GM23338 (cell line): ENCODE measurements around the gene MARCHF9. TPM values are rescaled to one million over a fixed set of nuclear protein-coding genes. Genes with fewer than 3 reads are reported as not detected.
A peak's percentile ranks its signal among the peaks of the same experiment; 100 is the strongest.

Source experiments
- ATAC-seq: fragments of 200-7000 bp; cut with Tn5 transposase; 3 replicates; pipeline ENCODE4 v1.9.1; 2020
- DNase-seq: peaks from one replicate; pipeline ENCODE4 v3.0.0-alpha.2; 2015; ENCODE audit warnings: low spot score
- H2AFZ ChIP-seq: fragments of 200-600 bp; sonication (generic); 2 replicates; pipeline ENCODE4 v1.8.0; 2016; ENCODE audit warnings: antibody characterized with exemption, mild to moderate bottlenecking, moderate library complexity
- H3F3A ChIP-seq: fragments of 200-600 bp; sonication (generic); replicated peaks from 2 replicates; pipeline ENCODE4 v1.8.0; 2017; ENCODE audit warnings: antibody characterized with exemption, mixed run types, low read depth
- H3K27ac ChIP-seq: fragments of 200-600 bp; sonication (generic); 2 replicates; pipeline ENCODE4 v1.6.1; 2016; ENCODE audit warnings: low read depth
- H3K27me3 ChIP-seq: fragments of 200-600 bp; sonication (generic); 2 replicates; pipeline ENCODE4 v1.8.0; 2016; ENCODE audit warnings: mild to moderate bottlenecking, mixed run types, moderate library complexity; ENCODE audit not compliant: insufficient read depth
- H3K36me3 ChIP-seq: fragments of 200-600 bp; sonication (generic); 2 replicates; pipeline ENCODE4 v1.8.0; 2016; ENCODE audit warnings: mild to moderate bottlenecking; ENCODE audit not compliant: insufficient read depth
- H3K4me1 ChIP-seq: fragments of 200-600 bp; sonication (generic); 2 replicates; pipeline ENCODE4 v1.8.0; 2016; ENCODE audit warnings: mild to moderate bottlenecking, moderate library complexity; ENCODE audit not compliant: insufficient read depth
- H3K4me2 ChIP-seq: fragments of 200-600 bp; sonication (generic); 2 replicates; pipeline ENCODE4 v1.7.1; 2017; ENCODE audit warnings: mixed run types
- H3K4me3 ChIP-seq: fragments of 200-600 bp; sonication (generic); 2 replicates; pipeline ENCODE4 v1.6.1; 2016; ENCODE audit warnings: mixed run types
- H3K79me2 ChIP-seq: fragments of 200-600 bp; sonication (generic); replicated peaks from 2 replicates; pipeline ENCODE4 v1.8.0; 2017; ENCODE audit warnings: mild to moderate bottlenecking; ENCODE audit not compliant: insufficient read depth
- H3K9me2 ChIP-seq: fragments of 200-600 bp; sonication (generic); 2 replicates; pipeline ENCODE4 v1.8.0; 2017; ENCODE audit not compliant: insufficient read depth
- H4K20me1 ChIP-seq: fragments of 200-600 bp; sonication (generic); replicated peaks from 2 replicates; pipeline ENCODE4 v1.8.0; 2017; ENCODE audit warnings: mild to moderate bottlenecking; ENCODE audit not compliant: insufficient read depth
- H3K27ac Mint-ChIP-seq: 2 replicates; pipeline ENCODE4 v1.8.0; 2020; ENCODE audit warnings: inconsistent platforms, mild to moderate bottlenecking, moderate library complexity, mixed read lengths
- H3K27me3 Mint-ChIP-seq: 3 replicates; pipeline ENCODE4 v1.8.0; 2022; ENCODE audit warnings: low read depth, mild to moderate bottlenecking, moderate library complexity, mixed read lengths, inconsistent platforms; ENCODE audit not compliant: insufficient read depth, poor library complexity
- H3K36me3 Mint-ChIP-seq: 3 replicates; pipeline ENCODE4 v1.8.0; 2021; ENCODE audit warnings: low read depth, mild to moderate bottlenecking, inconsistent platforms, moderate library complexity, mixed read lengths
- H3K4me1 Mint-ChIP-seq: 3 replicates; pipeline ENCODE4 v1.8.0; 2020; ENCODE audit warnings: mild to moderate bottlenecking, inconsistent platforms, mixed read lengths
- H3K4me3 Mint-ChIP-seq: 3 replicates; pipeline ENCODE4 v1.8.0; 2021; ENCODE audit warnings: moderate library complexity, mild to moderate bottlenecking, inconsistent platforms, mixed read lengths
- H3K9me3 Mint-ChIP-seq: 3 replicates; pipeline ENCODE4 v1.8.0; 2020; ENCODE audit warnings: moderate library complexity, mild to moderate bottlenecking, inconsistent platforms, mixed read lengths
- ETS1 ChIP-seq: IDR thresholded peaks from 2 replicates; pipeline ENCODE4 v1.6.1; 2016; ENCODE audit warnings: antibody characterized with exemption
- EZH2 ChIP-seq: fragments of 200-600 bp; sonication (generic); IDR thresholded peaks from one replicate; pipeline ENCODE4 v1.8.0; 2017; ENCODE audit warnings: antibody characterized with exemption, mild to moderate bottlenecking, low read depth; ENCODE audit not compliant: unreplicated experiment
- EZH2phosphoT487 ChIP-seq: fragments of 200-600 bp; sonication (generic); IDR thresholded peaks from one replicate; pipeline ENCODE4 v1.8.1; 2018; ENCODE audit warnings: antibody characterized with exemption; ENCODE audit not compliant: unreplicated experiment
- JUNB ChIP-seq: IDR thresholded peaks from one replicate; pipeline ENCODE4 v1.6.1; 2016; ENCODE audit warnings: antibody characterized with exemption; ENCODE audit not compliant: unreplicated experiment
- NANOG ChIP-seq: IDR thresholded peaks from 2 replicates; pipeline ENCODE4 v1.6.1; 2016; ENCODE audit warnings: antibody characterized with exemption, borderline replicate concordance
- POLR2AphosphoS5 ChIP-seq: IDR thresholded peaks from 2 replicates; pipeline ENCODE4 v1.6.1; 2016; ENCODE audit warnings: antibody characterized with exemption, low read depth
- STAT1 ChIP-seq: IDR thresholded peaks from one replicate; pipeline ENCODE4 v1.6.1; 2016; ENCODE audit warnings: antibody characterized with exemption; ENCODE audit not compliant: unreplicated experiment
- ZNF114 ChIP-seq: fragments of 250-450 bp; sonication (Bioruptor Pico); IDR thresholded peaks from 2 replicates; pipeline ENCODE4 v1.5.0; 2020; ENCODE audit warnings: mild to moderate bottlenecking, moderate library complexity
- ZNF331 ChIP-seq: fragments of 250-450 bp; sonication (Bioruptor Pico); IDR thresholded peaks from 2 replicates; pipeline ENCODE4 v1.5.0; 2020; ENCODE audit warnings: low read depth, mild to moderate bottlenecking, moderate library complexity
- polyA plus RNA-seq: library from polyadenylated mRNA; unstranded; fragments of >200 nt; fragmentation: Nextera tagmentation; extraction: Ambion mirVana; gene quantifications from 2 replicates; pipeline ENCODE4 v1.2.1, GENCODE V29; 2016
- total RNA-seq: library from RNA; depleted of rRNA; stranded (reverse); fragments of >200 nt; shearing (Covaris generic); gene quantifications from 2 replicates; pipeline ENCODE4 v1.2.3, GENCODE V29; 2014
- TF ChIP-seq, protein P1 (sequence below): IDR thresholded peaks from one replicate; pipeline ENCODE4 v1.6.1; 2018; ENCODE audit warnings: antibody characterized with exemption; ENCODE audit not compliant: unreplicated experiment
- TF ChIP-seq, protein P2 (sequence below), 2 experiments: fragments of 200-600 bp in 1 of 2; sonication (generic) in 1 of 2; conservative IDR thresholded peaks; 2 replicates each; pipeline versions ENCODE4 v1.5.1 to v1.6.1; 2016 to 2017; ENCODE audit warnings: antibody characterized with exemption in 2 of 2, low read depth in 2 of 2, mild to moderate bottlenecking in 2 of 2, moderate library complexity in 1 of 2

MARCHF9 gene
- total and polyA plus RNA-seq, 2 experiments from 2014 or later, result 2.9 to 3.3 TPM

GRCh38 chr12:57755454-57756372 lies 810 bp downstream of the MARCHF9 start:
- H3K27me3 ChIP-seq, result peaks cover 70% of the 10 kb centered on the region
- peaks cover 69% of the 10 kb centered on the region for H3K27me3 Mint-ChIP-seq

GRCh38 chr12:57756406-57757341 lies 1.8 kb downstream of the MARCHF9 start:
- Mint-ChIP-seq H3K9me3 (no peaks in the 10 kb centered on the region; the same call in 2 of the 3 replicates), H3K27me3 (peaks cover 71% of the 10 kb centered on the region), H3K4me1 (peaks cover 31% of the 10 kb centered on the region), H3K27ac (no peak overlapping the region), H3K4me3 (peak overlapping the region; percentile 71), H3K36me3 (peaks cover 3% of the 10 kb centered on the region)
- Histone ChIP-seq H3K36me3 (no peaks in the 10 kb centered on the region), H3K4me1 (peaks cover 30% of the 10 kb centered on the region), H3K27me3 (peaks cover 79% of the 10 kb centered on the region), H3F3A (peaks cover 19% of the 10 kb centered on the region), H3K4me3 (peak overlapping the region; percentile 83), H2AFZ (no peak overlapping the region), H3K4me2 (peak overlapping the region; percentile 86), H4K20me1 (peaks cover 4% of the 10 kb centered on the region; the same call in 1 of the 2 replicates), H3K9me2 (no peaks in the 10 kb centered on the region), H3K79me2 (peaks cover 4% of the 10 kb centered on the region), H3K27ac (no peak overlapping the region)
- DNase-seq, result peak; percentile 89
- ATAC-seq, result peak; percentile 64
- TF ChIP-seq EZH2 (peak; percentile 86), ETS1 (no peak), ZNF331 (no peak), NANOG (no peak), POLR2AphosphoS5 (no peak), STAT1 (no peak), JUNB (no peak), ZNF114 (no peak), EZH2phosphoT487 (peak; percentile 51)
- TF ChIP-seq, protein P1, sequence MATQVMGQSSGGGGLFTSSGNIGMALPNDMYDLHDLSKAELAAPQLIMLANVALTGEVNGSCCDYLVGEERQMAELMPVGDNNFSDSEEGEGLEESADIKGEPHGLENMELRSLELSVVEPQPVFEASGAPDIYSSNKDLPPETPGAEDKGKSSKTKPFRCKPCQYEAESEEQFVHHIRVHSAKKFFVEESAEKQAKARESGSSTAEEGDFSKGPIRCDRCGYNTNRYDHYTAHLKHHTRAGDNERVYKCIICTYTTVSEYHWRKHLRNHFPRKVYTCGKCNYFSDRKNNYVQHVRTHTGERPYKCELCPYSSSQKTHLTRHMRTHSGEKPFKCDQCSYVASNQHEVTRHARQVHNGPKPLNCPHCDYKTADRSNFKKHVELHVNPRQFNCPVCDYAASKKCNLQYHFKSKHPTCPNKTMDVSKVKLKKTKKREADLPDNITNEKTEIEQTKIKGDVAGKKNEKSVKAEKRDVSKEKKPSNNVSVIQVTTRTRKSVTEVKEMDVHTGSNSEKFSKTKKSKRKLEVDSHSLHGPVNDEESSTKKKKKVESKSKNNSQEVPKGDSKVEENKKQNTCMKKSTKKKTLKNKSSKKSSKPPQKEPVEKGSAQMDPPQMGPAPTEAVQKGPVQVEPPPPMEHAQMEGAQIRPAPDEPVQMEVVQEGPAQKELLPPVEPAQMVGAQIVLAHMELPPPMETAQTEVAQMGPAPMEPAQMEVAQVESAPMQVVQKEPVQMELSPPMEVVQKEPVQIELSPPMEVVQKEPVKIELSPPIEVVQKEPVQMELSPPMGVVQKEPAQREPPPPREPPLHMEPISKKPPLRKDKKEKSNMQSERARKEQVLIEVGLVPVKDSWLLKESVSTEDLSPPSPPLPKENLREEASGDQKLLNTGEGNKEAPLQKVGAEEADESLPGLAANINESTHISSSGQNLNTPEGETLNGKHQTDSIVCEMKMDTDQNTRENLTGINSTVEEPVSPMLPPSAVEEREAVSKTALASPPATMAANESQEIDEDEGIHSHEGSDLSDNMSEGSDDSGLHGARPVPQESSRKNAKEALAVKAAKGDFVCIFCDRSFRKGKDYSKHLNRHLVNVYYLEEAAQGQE, result no peak
- TF ChIP-seq, protein P2, sequence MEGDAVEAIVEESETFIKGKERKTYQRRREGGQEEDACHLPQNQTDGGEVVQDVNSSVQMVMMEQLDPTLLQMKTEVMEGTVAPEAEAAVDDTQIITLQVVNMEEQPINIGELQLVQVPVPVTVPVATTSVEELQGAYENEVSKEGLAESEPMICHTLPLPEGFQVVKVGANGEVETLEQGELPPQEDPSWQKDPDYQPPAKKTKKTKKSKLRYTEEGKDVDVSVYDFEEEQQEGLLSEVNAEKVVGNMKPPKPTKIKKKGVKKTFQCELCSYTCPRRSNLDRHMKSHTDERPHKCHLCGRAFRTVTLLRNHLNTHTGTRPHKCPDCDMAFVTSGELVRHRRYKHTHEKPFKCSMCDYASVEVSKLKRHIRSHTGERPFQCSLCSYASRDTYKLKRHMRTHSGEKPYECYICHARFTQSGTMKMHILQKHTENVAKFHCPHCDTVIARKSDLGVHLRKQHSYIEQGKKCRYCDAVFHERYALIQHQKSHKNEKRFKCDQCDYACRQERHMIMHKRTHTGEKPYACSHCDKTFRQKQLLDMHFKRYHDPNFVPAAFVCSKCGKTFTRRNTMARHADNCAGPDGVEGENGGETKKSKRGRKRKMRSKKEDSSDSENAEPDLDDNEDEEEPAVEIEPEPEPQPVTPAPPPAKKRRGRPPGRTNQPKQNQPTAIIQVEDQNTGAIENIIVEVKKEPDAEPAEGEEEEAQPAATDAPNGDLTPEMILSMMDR (conservative IDR thresholded peaks at IDR 0.05; ENCODE audit: low read depth in 2 of 2), result peak; percentile 83 to 92

More at GRCh38 chr12:57755454-57756372, 810 bp downstream of the MARCHF9 start:
- Mint-ChIP-seq H3K36me3 (peaks cover 13% of the 10 kb centered on the region), H3K27ac (no peak overlapping the region), H3K9me3 (no peaks in the 10 kb centered on the region; the same call in 2 of the 3 replicates), H3K4me1 (peaks cover 36% of the 10 kb centered on the region), H3K4me3 (peak overlapping the region; percentile 71)
- H3K4me3 ChIP-seq, result peak overlapping the region; percentile 83
- ATAC-seq, result peak; percentile 3; the same call in 2 of the 3 replicates
- no peaks in the 10 kb centered on the region for H3K36me3 ChIP-seq
- H3K9me2 ChIP-seq, result no peaks in the 10 kb centered on the region
- H2AFZ ChIP-seq, result no peak overlapping the region
- peak; percentile 53 for DNase-seq
- H3F3A ChIP-seq, result peaks cover 19% of the 10 kb centered on the region
- H3K27ac ChIP-seq, result no peak overlapping the region
- peak overlapping the region; percentile 86 for H3K4me2 ChIP-seq
- TF ChIP-seq JUNB, result no peak
- H4K20me1 ChIP-seq, result peaks cover 4% of the 10 kb centered on the region; the same call in 1 of the 2 replicates
- peaks cover 13% of the 10 kb centered on the region for H3K79me2 ChIP-seq
- peaks cover 36% of the 10 kb centered on the region for H3K4me1 ChIP-seq
